Cardiac muscle cell (in vitro differentiated cells and primary cell): ENCODE data around the gene CRELD2. TPM values are rescaled to one million over a fixed set of nuclear protein-coding genes. Genes with fewer than 3 reads are reported as not detected.

Experiments used
- DNase-seq, 2 donors: peaks; one replicate each; pipeline versions ENCODE4 v3.0.0 to v3.0.0-alpha.2; 2010 to 2017; ENCODE audit warnings: low read depth in 1 of 2, low spot score in 1 of 2
- H3K27ac ChIP-seq: fragments of 200-600 bp; sonication (generic); 2 replicates; pipeline ENCODE4 v1.5.1; 2016
- H3K27me3 ChIP-seq: fragments of 200-600 bp; sonication (generic); 2 replicates; pipeline ENCODE4 v1.6.0; 2016; ENCODE audit warnings: control low read depth
- H3K36me3 ChIP-seq: fragments of 200-600 bp; sonication (generic); 2 replicates; pipeline ENCODE4 v1.5.1; 2016; ENCODE audit warnings: control low read depth
- H3K4me1 ChIP-seq: fragments of 200-600 bp; sonication (generic); 2 replicates; pipeline ENCODE4 v1.8.1; 2017; ENCODE audit warnings: low read depth, mild to moderate bottlenecking, mixed run types
- H3K4me3 ChIP-seq: fragments of 200-600 bp; sonication (generic); 2 replicates; pipeline ENCODE4 v1.5.1; 2016; ENCODE audit warnings: mild to moderate bottlenecking
- H3K9me3 ChIP-seq: fragments of 200-600 bp; sonication (generic); 2 replicates; pipeline ENCODE4 v1.5.1; 2017; ENCODE audit warnings: low read depth, mild to moderate bottlenecking, control low read depth
- polyA plus RNA-seq: library from polyadenylated mRNA; unstranded; fragments of >200 nt; fragmentation: Nextera tagmentation; extraction: Ambion mirVana; gene quantifications from 2 replicates; pipeline ENCODE4 v1.2.1, GENCODE V29; 2016
- total RNA-seq: library from RNA; depleted of rRNA; stranded (reverse); fragments of >200 nt; gene quantifications from 2 replicates; pipeline ENCODE4 v1.2.3, GENCODE V29; 2016
- TF ChIP-seq, protein P1 (sequence below): IDR thresholded peaks from 2 replicates; pipeline ENCODE4 v1.5.1; 2012; ENCODE audit warnings: low read depth, mild to moderate bottlenecking, low read length

Gene CRELD2
- total and polyA plus RNA-seq, 2 experiments from 2014 or later = 36.0 to 112 TPM

DNA sequence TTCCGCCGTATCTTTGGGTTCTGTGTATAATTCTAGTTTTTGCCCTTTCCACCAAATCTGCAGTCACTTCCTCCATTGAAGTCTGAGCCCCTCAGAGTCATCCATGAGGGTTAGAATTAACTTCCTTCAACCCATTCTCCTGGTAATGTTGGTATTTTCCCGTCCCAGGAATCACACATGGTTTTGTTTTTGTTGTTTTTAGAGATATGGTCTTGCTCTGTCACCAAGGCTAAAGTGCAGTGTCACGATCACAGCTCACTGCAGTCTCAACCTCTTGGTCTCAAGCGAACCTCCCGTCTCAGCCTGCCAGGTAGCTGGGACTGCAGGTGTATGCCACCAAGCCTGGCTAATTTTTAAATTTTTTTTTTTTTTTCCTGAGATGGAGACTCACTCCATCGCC is 46.1 kb upstream of the CRELD2 start:
- no peaks in the 10 kb centered on the region for H3K4me1 ChIP-seq
- no peak overlapping the region for H3K27ac ChIP-seq
- H3K36me3 ChIP-seq = no peaks in the 10 kb centered on the region
- no peaks in the 10 kb centered on the region for H3K9me3 ChIP-seq
- H3K4me3 ChIP-seq = no peak overlapping the region
- DNase-seq = no peak
- TF ChIP-seq, protein P1, sequence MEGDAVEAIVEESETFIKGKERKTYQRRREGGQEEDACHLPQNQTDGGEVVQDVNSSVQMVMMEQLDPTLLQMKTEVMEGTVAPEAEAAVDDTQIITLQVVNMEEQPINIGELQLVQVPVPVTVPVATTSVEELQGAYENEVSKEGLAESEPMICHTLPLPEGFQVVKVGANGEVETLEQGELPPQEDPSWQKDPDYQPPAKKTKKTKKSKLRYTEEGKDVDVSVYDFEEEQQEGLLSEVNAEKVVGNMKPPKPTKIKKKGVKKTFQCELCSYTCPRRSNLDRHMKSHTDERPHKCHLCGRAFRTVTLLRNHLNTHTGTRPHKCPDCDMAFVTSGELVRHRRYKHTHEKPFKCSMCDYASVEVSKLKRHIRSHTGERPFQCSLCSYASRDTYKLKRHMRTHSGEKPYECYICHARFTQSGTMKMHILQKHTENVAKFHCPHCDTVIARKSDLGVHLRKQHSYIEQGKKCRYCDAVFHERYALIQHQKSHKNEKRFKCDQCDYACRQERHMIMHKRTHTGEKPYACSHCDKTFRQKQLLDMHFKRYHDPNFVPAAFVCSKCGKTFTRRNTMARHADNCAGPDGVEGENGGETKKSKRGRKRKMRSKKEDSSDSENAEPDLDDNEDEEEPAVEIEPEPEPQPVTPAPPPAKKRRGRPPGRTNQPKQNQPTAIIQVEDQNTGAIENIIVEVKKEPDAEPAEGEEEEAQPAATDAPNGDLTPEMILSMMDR = no peak
- no peaks in the 10 kb centered on the region for H3K27me3 ChIP-seq

DNA sequence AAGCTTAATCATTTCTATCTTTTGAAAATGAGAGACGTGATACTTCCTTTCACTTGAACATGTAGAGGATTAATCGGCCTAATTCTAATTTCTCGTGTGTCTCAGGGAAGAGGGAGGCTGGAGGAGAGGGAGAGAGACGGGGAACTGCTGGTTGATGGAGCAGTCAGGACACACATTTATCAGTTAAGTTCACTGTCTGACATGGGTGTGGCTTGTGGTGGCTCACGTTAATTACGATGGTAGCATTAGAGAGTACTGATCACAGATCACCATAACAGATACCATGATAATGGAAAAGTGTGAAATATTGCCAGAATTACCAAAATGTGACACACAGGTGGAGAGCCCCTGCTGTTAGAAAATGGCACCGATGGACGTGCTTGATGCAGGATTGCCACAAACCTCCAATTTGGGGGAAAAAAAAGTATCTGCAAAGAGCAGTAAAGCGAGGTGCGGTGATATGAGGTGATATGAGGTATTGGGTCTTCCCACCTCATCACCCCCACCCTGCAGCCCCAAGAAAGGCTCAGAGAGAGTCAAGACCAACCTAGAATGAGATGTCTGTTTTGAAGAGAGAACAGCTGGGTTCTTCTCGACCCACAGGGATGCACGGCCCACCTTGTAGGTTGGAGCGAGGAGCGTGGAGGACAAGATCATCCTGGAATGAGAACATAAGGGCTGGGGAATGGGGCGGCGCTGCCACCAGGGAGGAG is 45.0 kb upstream of the CRELD2 start:
- H3K4me3 ChIP-seq = no peak overlapping the region
- no peaks in the 10 kb centered on the region for H3K27me3 ChIP-seq
- no peak overlapping the region for H3K27ac ChIP-seq
- TF ChIP-seq, protein P1 = no peak
- no peaks in the 10 kb centered on the region for H3K4me1 ChIP-seq
- H3K36me3 ChIP-seq = no peaks in the 10 kb centered on the region
- DNase-seq = no peak
- no peaks in the 10 kb centered on the region for H3K9me3 ChIP-seq

DNA sequence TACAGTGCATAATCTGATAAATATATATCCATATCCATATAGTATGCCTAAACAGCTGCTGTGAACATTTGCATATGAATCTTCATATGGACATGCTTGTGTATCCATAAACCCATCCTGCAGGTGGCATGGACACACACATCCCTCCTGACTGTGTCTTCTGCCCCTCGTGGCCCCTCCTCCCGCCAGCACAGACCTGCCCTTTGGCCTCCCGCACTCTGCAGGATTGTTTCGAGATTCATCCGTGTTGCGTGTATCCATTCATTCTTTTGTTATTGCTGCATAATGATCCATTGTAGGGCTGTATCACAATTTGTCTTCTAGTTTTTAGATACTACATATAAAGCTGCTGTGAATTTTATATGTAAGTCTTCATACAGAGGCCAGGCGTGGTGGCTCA is 40.8 kb upstream of the CRELD2 start:
- H3K9me3 ChIP-seq = no peaks in the 10 kb centered on the region
- DNase-seq = no peak
- H3K36me3 ChIP-seq = no peaks in the 10 kb centered on the region
- no peak overlapping the region for H3K4me3 ChIP-seq
- no peak overlapping the region for H3K27ac ChIP-seq
- H3K4me1 ChIP-seq = no peaks in the 10 kb centered on the region
- no peaks in the 10 kb centered on the region for H3K27me3 ChIP-seq
- TF ChIP-seq, protein P1 = no peak

DNA sequence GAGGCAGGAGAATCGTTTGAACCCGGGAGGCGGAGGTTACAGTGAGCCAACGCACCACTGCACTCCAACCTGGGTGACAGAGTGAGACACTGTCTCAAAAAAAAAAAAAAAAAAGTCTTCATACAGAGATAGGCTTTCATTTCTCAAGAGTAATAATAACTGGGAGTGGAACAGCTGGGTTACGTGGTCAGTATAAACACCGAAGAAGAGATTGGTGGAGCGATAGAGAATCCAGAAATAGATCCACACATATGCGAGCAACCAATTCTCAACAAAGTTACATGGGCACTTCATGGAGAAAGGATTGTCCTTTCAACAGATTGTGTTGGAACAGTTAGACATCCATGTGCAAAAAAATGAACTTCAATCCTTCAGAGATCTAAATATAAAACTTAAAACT is 40.2 kb upstream of the CRELD2 start:
- H3K36me3 ChIP-seq = no peaks in the 10 kb centered on the region
- no peak for DNase-seq
- H3K4me3 ChIP-seq = no peak overlapping the region

DNA sequence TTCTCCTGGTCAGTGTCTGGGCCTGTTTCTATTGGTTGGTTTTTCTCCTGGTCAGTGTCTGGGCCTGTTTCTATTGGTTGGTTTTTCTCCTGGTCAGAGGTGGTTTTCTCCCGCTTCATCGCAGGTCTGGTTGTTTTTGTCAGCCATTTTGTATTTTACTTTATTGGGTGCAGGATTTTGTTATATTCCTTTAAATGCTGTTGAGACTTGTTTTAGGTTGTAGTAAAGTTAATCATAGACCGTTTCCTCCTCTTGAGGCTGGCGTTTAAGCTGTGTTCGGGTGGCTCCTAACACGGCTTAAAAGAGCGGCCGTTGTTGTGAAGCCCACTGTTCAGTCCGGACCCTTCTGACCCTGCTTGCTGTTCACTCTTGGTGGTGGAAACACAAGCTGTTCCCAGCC is 38.6 kb upstream of the CRELD2 start:
- Histone ChIP-seq H3K9me3 (no peaks in the 10 kb centered on the region), H3K27me3 (no peaks in the 10 kb centered on the region), H3K36me3 (no peaks in the 10 kb centered on the region), H3K27ac (no peak overlapping the region), H3K4me3 (no peak overlapping the region), H3K4me1 (no peaks in the 10 kb centered on the region)
- TF ChIP-seq, protein P1 = no peak
- no peak for DNase-seq

More for the DNA sequence above, 40.2 kb upstream of the CRELD2 start:
- H3K27ac ChIP-seq = no peak overlapping the region
- H3K27me3 ChIP-seq = no peaks in the 10 kb centered on the region
- H3K4me1 ChIP-seq = no peaks in the 10 kb centered on the region
- no peaks in the 10 kb centered on the region for H3K9me3 ChIP-seq
- TF ChIP-seq, protein P1 = no peak
